Measurements from ENCODE around the gene MON1B.
A peak's percentile ranks its signal among the peaks of the same experiment; 100 is the strongest.

- TF ChIP-seq POLR2AphosphoS5 (IDR thresholded peaks at IDR 0.05): peak in 2 of 3 donors; percentile 64
- TF ChIP-seq CTCF (IDR thresholded peaks at IDR 0.05): peak in 1 of 5 experiments; percentile 15
- TF ChIP-seq POLR2A (IDR thresholded peaks at IDR 0.05): peak; percentile 51
- TF ChIP-seq EP300 (IDR thresholded peaks at IDR 0.05; ENCODE audit: low read depth): no peak
Observed at GRCh38 chr16:77211880-77212740, 21.1 kb downstream of the MON1B start.

Data from transverse colon (tissue), 4 donors.